ENCODE data around the gene ZNF628. TPM values are rescaled to one million over a fixed set of nuclear protein-coding genes. Genes with fewer than 3 reads are reported as not detected.

ZNF628 gene
- total RNA-seq, 1 donor from 2014 or later: 1.1 TPM

DNA sequence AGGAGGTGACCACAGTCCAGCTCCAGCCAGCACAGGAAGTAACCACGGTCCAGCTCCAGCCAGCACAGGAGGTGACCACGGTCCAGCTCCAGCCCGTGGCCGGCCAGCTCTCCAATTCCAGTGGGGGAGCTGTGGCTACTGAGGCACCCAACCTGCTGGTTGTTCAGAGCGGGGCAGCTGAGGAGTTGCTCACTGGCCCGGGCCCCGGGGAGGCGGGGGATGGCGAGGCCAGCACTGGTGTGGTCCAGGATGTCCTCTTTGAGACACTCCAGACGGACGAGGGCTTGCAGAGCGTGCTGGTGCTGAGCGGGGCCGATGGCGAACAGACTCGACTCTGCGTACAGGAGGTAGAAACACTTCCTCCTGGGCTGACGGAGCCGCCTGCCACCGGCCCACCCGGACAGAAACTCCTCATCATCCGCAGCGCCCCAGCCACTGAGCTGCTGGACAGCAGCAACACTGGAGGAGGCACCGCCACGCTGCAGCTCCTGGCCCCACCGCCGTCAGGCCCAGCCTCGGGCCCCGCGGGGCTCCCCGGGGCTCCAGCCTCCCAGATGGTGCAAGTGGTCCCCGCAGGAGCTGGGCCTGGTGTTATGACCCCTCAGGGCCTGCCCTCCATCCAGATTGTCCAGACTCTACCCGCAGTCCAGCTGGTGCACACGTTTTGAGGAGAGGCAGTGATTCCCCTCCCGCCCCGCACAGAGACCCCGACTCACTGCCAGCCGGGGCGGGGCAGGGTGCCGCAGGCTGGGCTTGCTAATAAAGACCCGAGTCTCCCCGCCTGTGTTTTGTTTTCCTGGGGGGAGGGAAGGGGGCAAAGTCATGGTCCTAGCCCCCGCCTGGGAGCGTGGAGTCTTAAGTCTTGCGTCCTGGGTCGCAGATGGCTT lies 7.5 kb downstream of the ZNF628 start:
- no peak for DNase-seq (ENCODE audit: low read depth, low spot score)

DNA sequence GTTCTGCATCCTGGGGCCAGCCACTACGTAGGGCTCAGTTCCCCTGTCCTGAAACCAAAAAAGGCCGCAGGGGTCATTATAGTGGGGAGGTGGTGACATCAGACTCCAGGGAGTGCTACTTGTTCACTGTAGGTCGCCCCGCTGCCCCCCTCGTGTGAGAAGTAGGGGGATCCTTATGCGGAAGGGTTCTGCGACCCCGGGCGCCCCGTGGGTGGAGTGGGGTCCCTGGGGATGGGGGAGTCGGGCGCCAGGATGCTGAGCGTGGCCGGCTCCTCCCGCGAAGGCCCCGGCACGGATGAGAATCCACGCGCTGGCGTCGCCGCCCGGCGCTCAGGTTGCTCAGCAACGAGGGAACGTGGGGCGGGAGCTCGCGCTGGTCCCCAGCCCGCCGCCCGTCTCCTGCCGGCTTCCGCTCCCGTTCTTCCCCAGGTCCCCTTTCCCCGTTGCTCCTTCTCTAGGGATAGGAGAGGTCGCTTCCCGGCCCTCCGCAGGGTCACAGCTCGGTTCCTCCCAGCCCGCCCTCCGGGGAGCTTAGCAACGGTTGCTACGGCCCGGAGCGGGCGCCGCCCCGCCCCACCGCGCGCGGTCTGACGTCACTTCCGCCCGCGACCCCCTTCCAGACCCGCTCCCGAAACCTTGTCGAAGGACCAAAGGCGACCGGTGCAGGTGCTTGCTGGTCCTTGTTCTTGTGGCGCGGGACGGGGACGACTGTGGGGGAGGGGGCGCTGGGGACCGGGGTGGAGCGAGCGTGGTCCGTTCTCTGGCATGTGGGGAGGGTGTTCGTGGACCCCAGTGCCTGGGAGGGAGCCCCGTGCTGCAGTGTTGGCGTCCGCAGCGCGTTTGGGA lies 8.4 kb downstream of the ZNF628 start, which contains the start of gene NAT14:
TSS of gene NAT14 (plus strand) at position 596 of the 846 bp plus-strand sequence. CDS start 521 bp downstream, outside the sequence.
- DNase-seq (ENCODE audit: low read depth, low spot score): no peak

DNA sequence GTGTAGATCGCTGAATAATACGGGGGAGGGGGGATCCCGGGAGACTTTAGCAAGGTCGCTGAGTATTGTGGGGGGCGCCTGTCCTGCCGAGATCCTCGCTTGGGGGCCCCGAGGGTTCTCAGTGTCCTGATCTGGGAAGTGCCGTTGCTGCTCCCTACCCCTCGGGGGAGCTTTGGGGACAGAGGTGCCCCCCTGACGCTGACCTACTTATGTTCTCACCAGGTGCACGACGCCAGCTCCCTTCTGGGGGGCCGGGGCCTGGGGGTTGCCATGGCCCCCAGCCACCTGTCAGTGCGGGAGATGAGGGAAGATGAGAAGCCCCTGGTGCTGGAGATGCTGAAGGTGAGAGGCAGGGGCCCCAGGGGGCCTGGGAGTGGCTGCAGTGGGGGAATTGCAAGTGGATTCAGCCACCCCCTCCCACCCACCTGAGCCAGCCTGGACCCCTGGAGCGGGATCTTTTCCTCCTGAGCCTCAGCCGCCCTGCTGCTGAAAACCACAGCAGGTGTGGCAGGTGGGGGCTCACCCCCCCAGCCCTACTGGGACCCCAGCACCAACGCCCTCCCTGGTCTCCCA lies 9.1 kb downstream of the ZNF628 start:
- DNase-seq (ENCODE audit: low read depth, low spot score): no peak

DNA sequence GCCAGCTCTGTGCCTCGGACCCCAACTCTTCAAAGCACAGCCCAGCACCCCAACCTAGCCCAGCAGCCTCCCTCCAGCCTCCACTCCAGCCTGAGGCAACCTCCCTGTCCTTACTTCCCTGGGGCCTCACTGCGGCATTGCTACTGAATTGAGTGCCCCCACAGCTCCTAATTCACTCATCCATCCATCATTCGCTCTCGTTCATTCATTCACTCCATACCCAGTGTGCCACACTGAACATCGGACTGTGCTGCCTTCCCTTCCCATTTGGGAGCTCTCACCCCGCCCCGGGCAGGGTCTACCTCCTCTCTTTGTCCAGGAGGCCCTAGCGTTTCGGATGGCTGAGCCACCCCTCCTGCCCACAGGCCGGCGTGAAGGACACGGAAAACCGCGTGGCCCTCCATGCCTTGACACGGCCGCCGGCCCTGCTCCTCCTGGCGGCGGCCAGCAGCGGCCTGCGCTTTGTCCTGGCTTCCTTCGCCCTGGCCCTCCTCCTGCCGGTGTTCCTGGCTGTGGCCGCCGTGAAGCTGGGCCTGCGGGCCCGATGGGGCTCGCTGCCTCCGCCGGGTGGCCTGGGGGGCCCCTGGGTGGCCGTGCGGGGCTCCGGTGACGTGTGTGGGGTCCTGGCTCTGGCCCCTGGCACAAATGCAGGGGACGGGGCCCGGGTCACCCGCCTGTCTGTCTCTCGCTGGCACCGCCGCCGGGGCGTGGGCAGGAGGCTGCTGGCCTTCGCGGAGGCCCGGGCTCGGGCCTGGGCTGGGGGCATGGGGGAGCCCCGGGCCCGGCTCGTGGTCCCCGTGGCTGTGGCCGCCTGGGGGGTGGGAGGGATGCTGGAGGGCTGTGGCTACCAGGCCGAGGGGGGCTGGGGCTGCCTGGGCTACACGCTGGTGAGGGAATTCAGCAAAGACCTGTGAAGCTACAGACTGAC lies 9.9 kb downstream of the ZNF628 start:
- DNase-seq (ENCODE audit: low read depth, low spot score): no peak

DNA sequence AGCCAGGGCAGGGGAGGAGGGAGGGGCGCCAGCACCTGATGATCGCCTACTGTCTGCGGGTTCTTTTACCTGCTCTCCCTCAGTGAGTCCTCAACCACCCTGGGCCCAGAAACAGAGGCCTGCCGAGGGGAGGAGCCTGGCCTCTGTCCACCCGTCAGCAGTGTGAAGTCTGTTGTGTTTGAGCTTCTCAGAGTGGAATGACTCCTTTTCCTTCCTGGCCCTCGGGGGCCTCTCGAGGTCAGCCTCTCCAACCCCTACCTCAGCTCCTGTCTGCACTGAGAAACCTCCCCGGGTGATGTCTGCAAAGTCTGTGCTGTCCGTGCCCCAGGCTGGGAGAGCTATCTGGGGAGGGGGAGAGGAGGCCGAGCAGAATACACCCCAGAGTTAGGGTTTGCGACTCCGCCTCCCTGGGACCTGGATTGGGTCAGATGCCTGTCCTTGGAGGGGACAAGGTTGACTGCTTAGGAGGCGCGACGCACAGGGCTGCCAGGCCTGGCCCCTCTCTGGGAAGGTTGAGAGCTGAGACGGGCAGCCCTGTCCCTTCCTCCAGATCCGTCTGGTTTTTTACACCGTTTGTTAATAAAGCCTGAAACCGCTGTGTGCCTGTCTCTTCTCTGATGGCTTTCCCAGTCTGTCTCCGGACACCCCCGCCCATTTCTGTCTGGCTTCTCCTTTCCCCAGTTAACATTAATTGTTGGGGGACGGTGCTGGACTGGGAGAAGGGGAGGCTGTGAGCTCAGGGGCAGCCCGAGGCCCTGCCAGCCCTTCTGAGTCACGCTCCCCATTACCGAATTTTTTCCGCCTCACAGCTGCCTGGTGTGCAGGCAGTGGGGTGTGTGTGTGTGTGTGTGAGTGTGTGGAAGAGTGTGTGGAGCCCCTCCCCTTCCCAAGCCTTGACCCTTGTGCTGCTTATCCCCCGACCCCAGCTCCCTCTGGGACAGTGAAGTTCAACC lies 10.8 kb downstream of the ZNF628 start:
- DNase-seq (ENCODE audit: low read depth, low spot score): peak; percentile 79

DNA sequence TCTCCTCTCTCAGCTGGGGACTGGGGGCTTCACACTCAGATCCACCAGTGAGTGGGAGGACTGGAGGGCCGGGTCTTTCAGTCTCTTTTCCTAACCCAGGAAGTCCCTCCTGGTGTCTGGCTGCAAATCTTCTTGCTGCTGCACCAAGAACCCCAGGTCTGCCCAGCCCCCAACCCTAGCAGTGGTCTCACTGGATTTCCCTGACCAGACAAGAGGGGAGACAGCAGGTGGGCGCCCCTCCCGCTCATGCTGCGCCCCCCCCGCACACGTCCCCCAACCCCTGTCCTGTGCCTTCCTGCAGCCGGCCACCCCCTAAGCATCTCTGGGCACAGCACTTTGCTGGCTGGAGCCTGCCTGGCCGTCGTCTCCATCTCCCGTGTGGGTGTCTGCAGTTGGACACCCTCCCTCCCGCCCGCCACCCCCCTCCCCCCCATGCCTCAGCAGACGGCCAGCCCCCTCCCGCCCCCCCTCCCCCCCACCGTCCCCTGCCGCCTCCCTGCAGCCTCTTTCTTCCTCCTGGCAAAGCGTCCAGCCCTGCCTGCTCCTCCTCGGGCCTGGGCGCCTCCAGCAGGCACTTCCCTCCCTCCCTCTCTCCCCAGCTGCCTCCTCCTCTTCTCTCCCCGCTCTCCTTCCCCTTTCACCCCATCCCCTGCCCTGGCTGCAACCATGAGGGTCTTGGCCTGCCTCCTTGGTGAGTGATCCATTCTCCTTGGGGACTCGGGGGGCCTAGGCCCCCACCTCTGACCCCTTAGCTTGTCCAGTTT lies 11.7 kb downstream of the ZNF628 start, which contains the start of gene SSC5D:
TSS of gene SSC5D (plus strand) at position 513 of the 764 bp plus-strand sequence. CDS start at position 667, 154 bp downstream.
- no peak for DNase-seq (ENCODE audit: low read depth, low spot score)

DNA sequence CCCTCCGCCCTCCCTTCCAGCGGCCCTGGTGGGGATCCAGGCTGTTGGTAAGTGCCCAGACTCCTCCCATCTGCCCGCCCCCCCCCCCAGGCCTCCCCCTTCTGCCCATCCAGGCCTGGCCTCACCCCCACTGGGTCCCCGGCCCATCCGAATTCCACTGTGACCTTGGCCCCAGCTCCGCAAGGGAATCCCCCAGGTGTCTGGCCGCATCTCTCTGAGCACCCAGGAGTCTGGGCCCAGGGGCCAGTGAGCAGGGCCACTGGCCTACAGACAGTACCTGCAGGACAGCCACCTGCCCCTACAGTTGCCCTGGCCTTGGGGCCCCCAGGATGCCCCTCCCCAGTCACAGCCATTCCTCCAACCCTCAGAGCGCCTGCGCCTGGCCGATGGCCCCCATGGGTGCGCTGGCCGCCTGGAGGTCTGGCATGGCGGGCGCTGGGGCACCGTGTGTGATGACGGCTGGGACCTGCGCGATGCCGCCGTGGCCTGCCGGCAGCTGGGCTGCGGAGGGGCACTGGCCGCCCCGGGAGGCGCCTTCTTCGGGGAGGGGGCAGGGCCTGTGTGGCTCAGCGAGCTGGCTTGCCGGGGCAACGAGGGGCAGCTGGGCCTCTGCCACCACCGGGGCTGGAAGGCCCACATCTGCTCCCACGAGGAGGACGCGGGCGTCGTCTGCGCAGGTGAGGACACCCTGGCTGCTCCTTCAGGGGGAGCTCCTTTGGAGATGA lies 12.7 kb downstream of the ZNF628 start:
- no peak for DNase-seq (ENCODE audit: low read depth, low spot score)

DNA sequence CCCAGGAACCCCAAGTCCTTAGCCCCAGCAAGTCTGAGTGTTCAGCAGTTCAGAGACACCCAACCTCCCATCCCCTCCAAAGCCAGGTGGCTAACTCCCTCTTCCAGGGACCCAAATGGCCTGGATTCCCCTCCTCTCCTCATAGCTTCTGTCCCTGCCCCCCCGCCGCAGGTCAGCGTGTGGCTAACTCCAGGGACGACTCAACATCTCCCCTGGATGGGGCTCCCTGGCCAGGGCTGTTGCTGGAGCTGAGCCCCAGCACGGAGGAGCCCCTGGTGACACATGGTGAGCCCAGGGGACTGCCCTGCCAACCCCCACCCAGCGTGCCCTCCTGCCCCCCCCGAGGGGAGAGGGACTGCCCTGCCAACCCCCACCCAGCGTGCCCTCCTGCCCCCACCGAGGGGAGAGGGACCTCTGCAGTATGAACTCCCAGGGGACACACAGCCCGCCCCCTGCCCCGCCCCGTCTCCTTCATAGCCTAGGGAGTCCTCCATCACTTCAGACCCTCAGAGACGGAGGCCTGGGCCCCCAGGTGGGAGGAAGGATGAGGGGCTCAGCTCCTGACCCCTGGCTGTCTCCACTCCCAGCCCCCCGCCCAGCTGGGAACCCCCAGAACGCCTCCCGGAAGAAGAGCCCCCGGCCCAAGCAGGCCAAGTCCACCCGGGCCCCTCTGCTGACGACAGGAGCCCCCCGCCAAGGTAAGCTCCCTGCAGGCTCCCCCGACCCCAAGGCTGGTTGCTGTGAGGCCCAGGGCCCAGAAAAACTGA lies 13.5 kb downstream of the ZNF628 start:
- no peak for DNase-seq (ENCODE audit: low read depth, low spot score)

DNA sequence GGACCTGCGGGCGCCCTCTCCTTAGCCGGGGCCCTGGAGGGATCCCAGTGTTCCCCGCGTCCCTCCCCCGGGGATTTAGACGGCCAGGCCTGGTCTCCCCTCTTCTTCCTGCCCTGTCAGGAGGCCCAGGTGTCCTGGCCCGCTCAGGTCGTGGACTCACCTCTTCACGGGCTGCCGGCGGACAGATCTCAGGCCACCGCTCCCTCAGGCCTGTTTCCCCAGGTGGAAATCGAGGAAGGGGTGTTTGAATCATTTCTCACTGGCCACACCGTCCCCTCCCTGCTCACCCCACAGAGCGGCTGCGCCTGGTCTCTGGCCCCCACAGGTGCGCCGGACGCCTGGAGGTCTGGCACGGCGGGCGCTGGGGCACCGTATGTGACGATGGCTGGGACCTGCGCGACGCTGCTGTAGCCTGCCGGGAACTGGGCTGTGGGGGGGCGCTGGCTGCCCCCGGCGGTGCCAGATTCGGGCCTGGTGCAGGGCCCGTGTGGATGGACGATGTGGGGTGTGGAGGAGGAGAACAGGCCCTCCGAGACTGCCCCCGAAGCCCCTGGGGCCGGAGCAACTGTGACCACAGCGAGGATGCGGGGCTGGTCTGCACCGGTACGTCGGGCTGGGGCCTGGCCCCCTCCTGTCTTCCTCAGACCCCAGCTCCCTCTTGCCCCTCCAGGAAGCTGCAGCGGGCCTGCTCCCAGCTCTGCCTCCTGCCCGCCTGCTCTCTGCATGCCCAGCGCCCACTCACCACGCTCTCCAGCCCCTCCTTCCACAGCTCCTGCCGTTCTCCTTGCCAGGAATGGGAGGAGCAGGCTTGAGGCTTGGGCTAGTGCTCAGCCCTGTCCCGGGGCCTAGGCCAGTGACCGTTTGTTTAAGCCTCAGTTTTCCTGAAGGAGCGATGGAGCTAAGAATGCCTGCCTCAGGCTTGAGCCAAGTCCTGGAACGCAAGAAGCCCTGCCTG lies 14.3 kb downstream of the ZNF628 start:
- no peak for DNase-seq (ENCODE audit: low read depth, low spot score)

DNA sequence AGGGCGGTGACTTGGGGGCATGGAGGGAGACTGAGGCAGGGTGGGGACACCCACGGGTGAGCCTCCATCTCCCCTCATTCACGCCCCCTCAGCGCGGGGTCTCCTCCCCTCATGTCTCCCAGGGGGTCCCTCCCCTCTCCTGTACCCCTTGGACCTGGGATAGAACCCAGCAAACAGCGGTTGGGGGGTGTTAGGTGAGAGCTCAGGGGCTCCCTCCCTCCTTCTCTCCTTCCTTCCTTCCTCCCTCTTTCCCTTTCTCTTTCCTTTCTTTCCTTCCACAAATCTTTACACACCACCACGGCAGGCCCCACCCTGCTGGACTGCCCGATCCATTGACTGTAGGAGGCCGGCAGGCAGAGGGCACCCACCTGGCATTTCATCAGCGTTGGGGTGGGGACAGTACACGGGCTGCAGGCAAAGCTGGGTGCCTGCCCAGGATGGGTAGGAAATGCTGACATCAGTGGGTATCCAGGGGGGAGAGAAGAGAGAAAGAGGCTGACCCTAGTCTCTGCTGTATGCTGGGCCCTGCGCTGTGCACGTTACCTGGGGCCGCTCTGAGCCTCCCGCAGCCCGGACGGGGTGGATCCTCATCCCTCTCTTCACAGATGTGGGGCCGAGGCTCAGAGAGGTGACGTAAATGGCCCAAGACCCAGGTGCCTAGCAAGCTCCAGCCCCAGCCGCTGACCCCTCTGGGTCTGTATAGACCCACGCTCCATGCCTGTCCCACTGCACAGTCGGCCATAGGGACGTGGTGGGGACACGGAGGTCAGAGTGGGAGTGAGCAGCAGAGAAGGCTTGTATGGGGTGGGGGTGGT lies 15.3 kb downstream of the ZNF628 start:
- no peak for DNase-seq (ENCODE audit: low read depth, low spot score)

DNA sequence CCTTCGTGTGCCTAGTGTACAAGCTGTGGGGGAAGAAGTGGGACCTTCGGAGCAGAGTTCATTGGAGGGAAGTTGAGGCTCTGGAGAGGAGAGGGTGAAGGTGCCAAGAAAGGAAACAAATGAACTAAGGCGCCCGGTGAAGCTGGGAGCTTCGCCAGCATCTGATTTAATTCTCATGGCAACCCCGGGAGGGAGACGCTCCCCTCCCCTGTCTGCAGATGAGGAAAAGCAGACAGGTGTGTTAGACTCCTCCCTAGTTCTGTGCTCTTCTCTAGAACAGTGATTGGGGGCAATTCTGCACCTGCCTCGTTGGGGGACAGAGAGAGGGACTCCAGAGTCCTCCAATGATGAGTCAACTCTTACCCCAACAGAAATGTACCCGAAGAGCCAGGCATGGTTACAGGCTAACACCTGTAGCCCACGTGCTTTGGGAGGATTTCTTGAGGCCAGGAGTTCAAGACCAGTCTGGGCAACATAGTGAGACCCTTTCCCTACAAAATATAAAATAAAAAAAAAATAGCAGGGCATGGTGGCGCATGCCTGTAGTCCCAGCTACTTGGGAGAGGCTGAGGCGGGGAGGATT lies 16.0 kb downstream of the ZNF628 start:
- no peak for DNase-seq (ENCODE audit: low read depth, low spot score)

DNA sequence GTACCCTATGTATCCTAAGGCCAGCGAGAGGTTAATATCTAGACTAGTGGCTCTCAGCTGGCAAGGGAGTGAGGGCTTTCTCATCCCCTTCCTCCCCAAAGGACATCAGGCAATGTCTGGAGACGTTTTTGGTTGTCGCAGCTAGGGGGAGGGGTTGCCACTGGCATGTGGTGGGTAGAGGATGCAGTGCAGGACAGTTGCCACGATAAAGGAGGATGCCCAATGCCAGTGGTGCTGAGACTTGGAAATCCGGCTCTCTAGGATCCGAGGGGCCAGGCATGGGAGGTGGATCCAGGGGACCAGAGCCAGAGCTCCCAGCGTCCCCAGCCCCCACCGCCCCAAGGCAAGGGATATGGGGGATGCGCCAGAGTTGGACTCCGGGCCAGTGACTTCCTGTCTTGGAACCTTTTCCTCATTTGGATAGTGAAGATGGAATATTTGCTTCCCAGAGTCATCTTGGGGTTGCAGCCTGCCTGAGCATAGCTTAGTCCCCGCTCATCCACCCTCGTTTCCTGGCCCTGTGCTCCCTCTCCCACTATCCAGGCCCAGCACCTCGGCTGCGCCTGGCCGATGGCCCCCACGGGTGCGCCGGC lies 16.7 kb downstream of the ZNF628 start:
- no peak for DNase-seq (ENCODE audit: low read depth, low spot score)

DNA sequence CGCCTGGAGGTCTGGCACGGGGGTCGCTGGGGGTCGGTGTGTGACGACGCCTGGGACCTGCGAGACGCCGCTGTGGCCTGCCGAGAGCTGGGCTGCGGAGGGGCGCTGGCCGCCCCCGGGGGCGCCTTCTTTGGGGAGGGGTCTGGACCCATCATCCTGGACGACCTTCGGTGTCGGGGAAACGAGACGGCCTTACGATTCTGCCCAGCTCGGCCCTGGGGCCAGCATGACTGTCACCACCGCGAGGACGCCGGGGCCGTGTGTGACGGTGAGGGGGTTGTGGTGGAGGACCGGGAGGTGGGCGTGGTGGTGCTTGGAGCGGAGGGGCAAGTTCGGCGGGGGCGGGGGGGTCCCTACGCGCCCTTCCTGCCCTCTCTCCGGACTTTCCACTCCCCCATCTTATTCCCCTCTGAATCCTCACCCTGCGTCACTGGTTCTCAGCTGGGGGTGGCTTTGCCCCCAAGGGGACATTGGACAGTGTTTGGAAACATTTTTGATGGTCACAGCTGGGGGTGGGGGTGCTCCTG lies 17.3 kb downstream of the ZNF628 start:
- no peak for DNase-seq (ENCODE audit: low read depth, low spot score)

DNA sequence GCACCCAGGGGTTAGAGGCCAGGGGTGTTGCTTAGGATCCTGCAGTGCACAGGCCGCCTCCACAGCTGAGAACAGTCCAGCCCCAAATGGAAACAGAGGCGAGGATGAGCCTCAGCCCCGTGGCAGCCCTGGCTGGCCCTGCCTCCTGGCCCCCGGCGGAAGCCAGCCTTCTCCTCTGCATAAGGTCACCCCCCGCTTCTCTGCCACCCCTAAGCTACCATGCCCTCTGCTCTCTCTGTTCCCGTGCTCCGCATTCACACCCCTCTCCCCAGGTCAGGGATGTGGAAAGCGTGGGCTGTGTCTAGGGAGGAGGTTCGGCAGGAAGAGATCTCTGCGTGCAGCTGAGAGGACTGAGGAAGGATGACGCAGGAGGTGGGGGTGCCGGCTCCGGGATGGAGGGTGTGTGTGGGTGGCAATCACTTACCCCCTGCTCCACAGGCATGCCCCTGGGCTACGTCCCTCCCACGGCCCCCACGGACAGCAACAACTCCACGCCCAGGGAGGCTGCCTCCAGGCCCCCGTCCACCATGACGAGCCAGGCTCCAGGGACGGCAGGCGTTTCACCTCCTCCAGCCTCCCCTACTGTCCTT lies 17.9 kb downstream of the ZNF628 start:
- DNase-seq (ENCODE audit: low read depth, low spot score): no peak
